Neural cell (in vitro differentiated cells): Measurements from ENCODE around the gene TCF25.

Experiments
- EP300 ChIP-seq: fragments of 450-650 bp; conservative IDR thresholded peaks from 2 replicates; pipeline ENCODE4 v1.6.1; 2014; ENCODE audit warnings: antibody characterized with exemption, mild to moderate bottlenecking, moderate library complexity; ENCODE audit not compliant: poor library complexity, severe bottlenecking
- TF ChIP-seq, protein P1 (sequence below): fragments of 450-650 bp; IDR thresholded peaks from 2 replicates; pipeline ENCODE4 v1.5.1; 2014; ENCODE audit warnings: antibody characterized with exemption, mild to moderate bottlenecking, moderate library complexity; ENCODE audit not compliant: poor library complexity, severe bottlenecking

DNA sequence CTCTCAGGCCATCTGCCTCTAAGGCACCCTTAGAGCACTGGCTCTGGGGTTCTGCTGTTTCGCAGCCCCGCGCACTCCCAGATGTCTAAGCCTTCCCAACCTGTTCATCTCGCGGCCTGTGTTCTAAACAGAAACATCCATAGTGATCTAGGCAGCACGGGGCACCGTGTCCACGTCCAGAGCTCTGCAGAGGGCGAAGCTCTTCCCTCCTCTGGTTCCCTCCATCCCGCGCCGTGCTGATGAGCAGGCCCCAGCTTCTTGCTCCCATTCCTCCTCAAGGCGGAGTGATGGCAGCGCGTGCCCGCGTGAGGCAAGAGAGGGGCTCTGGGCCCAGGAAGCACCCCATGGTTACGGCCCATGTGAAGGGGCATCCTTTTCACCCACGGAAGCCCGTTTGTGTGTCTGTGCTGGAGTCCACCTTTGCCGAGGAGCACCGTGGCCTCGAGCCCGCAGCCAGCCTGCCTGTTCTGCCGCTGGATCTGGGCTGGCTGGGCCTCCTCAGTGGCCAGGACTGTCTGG lies 41.5 kb upstream of the TCF25 start:
- TF ChIP-seq EP300: no peak
- TF ChIP-seq, protein P1, sequence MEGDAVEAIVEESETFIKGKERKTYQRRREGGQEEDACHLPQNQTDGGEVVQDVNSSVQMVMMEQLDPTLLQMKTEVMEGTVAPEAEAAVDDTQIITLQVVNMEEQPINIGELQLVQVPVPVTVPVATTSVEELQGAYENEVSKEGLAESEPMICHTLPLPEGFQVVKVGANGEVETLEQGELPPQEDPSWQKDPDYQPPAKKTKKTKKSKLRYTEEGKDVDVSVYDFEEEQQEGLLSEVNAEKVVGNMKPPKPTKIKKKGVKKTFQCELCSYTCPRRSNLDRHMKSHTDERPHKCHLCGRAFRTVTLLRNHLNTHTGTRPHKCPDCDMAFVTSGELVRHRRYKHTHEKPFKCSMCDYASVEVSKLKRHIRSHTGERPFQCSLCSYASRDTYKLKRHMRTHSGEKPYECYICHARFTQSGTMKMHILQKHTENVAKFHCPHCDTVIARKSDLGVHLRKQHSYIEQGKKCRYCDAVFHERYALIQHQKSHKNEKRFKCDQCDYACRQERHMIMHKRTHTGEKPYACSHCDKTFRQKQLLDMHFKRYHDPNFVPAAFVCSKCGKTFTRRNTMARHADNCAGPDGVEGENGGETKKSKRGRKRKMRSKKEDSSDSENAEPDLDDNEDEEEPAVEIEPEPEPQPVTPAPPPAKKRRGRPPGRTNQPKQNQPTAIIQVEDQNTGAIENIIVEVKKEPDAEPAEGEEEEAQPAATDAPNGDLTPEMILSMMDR: no peak
